ENCODE results near the gene CFAP157. TPM values are rescaled to one million over a fixed set of nuclear protein-coding genes. Genes with fewer than 3 reads are reported as not detected.
A peak's percentile ranks its signal among the peaks of the same experiment; 100 is the strongest.

Gene CFAP157
- total and polyA plus RNA-seq, 2 of the 13 experiments (the other 11 are each of a cell fraction or from before 2014, with no cell fraction given) = 0.07 TPM; not detected in 1

DNA sequence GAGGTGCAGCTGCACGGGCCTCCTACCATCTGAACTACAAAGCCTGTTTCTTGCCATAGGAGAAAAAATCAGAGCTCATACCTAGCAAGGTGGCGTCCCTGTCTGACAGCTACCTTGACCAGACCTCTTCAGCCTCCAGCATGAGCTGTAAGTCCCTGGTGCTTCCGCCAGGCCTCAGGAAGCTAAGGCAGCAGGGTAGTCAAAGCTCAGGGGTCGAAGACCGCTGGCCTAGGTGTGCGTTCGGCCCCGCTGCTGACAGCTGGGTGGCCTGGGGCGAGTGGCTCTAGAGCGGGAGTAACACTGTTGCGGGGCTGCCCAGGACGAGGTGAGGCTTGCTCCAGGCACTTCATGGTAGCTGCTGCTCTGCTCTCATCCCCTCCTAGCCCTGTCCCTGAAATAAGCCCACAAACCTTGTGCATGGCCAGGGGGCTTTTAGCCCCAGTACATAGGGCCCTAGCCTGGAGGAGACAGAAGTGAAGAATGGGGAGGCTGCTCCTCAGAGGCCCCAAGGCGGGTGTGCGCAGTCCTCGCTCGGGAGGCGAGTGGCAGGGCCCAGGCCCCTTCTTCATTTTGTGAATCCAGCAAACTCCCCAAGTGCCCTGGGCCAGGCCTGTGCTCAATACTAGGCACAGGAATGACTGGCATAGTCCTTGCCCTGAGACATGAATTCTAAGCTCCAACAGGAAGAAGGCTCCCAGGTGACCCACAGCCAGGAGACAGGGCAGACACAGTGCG is 22.9 kb downstream of the CFAP157 start (continued):
- TF ChIP-seq, protein P1, sequence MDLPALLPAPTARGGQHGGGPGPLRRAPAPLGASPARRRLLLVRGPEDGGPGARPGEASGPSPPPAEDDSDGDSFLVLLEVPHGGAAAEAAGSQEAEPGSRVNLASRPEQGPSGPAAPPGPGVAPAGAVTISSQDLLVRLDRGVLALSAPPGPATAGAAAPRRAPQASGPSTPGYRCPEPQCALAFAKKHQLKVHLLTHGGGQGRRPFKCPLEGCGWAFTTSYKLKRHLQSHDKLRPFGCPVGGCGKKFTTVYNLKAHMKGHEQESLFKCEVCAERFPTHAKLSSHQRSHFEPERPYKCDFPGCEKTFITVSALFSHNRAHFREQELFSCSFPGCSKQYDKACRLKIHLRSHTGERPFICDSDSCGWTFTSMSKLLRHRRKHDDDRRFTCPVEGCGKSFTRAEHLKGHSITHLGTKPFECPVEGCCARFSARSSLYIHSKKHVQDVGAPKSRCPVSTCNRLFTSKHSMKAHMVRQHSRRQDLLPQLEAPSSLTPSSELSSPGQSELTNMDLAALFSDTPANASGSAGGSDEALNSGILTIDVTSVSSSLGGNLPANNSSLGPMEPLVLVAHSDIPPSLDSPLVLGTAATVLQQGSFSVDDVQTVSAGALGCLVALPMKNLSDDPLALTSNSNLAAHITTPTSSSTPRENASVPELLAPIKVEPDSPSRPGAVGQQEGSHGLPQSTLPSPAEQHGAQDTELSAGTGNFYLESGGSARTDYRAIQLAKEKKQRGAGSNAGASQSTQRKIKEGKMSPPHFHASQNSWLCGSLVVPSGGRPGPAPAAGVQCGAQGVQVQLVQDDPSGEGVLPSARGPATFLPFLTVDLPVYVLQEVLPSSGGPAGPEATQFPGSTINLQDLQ (CRISPR knock-in tag; IDR thresholded peaks at IDR 0.05) = no peak
- TF ChIP-seq, protein P2, sequence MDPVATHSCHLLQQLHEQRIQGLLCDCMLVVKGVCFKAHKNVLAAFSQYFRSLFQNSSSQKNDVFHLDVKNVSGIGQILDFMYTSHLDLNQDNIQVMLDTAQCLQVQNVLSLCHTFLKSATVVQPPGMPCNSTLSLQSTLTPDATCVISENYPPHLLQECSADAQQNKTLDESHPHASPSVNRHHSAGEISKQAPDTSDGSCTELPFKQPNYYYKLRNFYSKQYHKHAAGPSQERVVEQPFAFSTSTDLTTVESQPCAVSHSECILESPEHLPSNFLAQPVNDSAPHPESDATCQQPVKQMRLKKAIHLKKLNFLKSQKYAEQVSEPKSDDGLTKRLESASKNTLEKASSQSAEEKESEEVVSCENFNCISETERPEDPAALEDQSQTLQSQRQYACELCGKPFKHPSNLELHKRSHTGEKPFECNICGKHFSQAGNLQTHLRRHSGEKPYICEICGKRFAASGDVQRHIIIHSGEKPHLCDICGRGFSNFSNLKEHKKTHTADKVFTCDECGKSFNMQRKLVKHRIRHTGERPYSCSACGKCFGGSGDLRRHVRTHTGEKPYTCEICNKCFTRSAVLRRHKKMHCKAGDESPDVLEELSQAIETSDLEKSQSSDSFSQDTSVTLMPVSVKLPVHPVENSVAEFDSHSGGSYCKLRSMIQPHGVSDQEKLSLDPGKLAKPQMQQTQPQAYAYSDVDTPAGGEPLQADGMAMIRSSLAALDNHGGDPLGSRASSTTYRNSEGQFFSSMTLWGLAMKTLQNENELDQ (CRISPR knock-in tag; IDR thresholded peaks at IDR 0.05; ENCODE audit: borderline replicate concordance) = no peak
- no peak for TF ChIP-seq ZNF225 (CRISPR knock-in tag; IDR thresholded peaks at IDR 0.05)
- TF ChIP-seq, protein P3, sequence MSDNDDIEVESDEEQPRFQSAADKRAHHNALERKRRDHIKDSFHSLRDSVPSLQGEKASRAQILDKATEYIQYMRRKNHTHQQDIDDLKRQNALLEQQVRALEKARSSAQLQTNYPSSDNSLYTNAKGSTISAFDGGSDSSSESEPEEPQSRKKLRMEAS (IDR thresholded peaks at IDR 0.05) = peak; percentile 52; the same call in 1 of the 2 replicates
- no peak for TF ChIP-seq TP53 (CRISPR knock-in tag; conservative IDR thresholded peaks at IDR 0.05)
- TF ChIP-seq, protein P4, sequence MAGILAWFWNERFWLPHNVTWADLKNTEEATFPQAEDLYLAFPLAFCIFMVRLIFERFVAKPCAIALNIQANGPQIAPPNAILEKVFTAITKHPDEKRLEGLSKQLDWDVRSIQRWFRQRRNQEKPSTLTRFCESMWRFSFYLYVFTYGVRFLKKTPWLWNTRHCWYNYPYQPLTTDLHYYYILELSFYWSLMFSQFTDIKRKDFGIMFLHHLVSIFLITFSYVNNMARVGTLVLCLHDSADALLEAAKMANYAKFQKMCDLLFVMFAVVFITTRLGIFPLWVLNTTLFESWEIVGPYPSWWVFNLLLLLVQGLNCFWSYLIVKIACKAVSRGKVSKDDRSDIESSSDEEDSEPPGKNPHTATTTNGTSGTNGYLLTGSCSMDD (CRISPR knock-in tag; IDR thresholded peaks at IDR 0.05) = no peak
- no peak for TF ChIP-seq FOXO4 (CRISPR knock-in tag; conservative IDR thresholded peaks at IDR 0.05)
- peak; percentile 47; the same call in 1 of the 2 replicates for TF ChIP-seq ZNF274 (CRISPR knock-in tag; IDR thresholded peaks at IDR 0.05)
- TF ChIP-seq ZNF362 (CRISPR knock-in tag; IDR thresholded peaks at IDR 0.05; ENCODE audit: borderline replicate concordance) = no peak
- no peak for TF ChIP-seq RFX5 (IDR thresholded peaks at IDR 0.05; ENCODE audit: low read depth, low read length)
- TF ChIP-seq HOXD1 (CRISPR knock-in tag; IDR thresholded peaks at IDR 0.05) = no peak
- TF ChIP-seq AHR (CRISPR knock-in tag; IDR thresholded peaks at IDR 0.05) = no peak
- TF ChIP-seq, protein P5, sequence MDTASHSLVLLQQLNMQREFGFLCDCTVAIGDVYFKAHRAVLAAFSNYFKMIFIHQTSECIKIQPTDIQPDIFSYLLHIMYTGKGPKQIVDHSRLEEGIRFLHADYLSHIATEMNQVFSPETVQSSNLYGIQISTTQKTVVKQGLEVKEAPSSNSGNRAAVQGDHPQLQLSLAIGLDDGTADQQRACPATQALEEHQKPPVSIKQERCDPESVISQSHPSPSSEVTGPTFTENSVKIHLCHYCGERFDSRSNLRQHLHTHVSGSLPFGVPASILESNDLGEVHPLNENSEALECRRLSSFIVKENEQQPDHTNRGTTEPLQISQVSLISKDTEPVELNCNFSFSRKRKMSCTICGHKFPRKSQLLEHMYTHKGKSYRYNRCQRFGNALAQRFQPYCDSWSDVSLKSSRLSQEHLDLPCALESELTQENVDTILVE (CRISPR knock-in tag; IDR thresholded peaks at IDR 0.05) = no peak
- TF ChIP-seq MED8 (CRISPR knock-in tag; IDR thresholded peaks at IDR 0.05; ENCODE audit: insufficient replicate concordance) = no peak
- 0 out of 2 replicates have a peak, but pooled peaks have one; percentile 29 for TF ChIP-seq MXD1 (CRISPR knock-in tag; IDR thresholded peaks at IDR 0.05)
- TF ChIP-seq RARA (CRISPR knock-in tag; IDR thresholded peaks at IDR 0.05) = no peak
- TF ChIP-seq ZNF530 (CRISPR knock-in tag; IDR thresholded peaks at IDR 0.05; ENCODE audit: low read depth) = no peak
- no peak for TF ChIP-seq ZNF644 (CRISPR knock-in tag; IDR thresholded peaks at IDR 0.05; ENCODE audit: low read depth)
